Dermis blood vessel endothelial cell (primary cell): ENCODE data around the gene UNC13B. TPM values are rescaled to one million over a fixed set of nuclear protein-coding genes. Genes with fewer than 3 reads are reported as not detected.
A peak's percentile ranks its signal among the peaks of the same experiment; 100 is the strongest.
"Not testable (repeated sequence)": the region's sequence is repeated elsewhere in the genome, so short reads cannot be mapped to it uniquely, and the experiment has no call there.

Experiments
- DNase-seq: peaks from one replicate; pipeline ENCODE4 v3.0.0; 2010
- total RNA-seq: library from RNA; depleted of rRNA; stranded (reverse); fragments of >200 nt; gene quantifications from 2 replicates; pipeline ENCODE4 v1.2.3, GENCODE V29; 2014

UNC13B gene
- total RNA-seq, 1 donor from 2014 or later: 39.7 TPM

DNA sequence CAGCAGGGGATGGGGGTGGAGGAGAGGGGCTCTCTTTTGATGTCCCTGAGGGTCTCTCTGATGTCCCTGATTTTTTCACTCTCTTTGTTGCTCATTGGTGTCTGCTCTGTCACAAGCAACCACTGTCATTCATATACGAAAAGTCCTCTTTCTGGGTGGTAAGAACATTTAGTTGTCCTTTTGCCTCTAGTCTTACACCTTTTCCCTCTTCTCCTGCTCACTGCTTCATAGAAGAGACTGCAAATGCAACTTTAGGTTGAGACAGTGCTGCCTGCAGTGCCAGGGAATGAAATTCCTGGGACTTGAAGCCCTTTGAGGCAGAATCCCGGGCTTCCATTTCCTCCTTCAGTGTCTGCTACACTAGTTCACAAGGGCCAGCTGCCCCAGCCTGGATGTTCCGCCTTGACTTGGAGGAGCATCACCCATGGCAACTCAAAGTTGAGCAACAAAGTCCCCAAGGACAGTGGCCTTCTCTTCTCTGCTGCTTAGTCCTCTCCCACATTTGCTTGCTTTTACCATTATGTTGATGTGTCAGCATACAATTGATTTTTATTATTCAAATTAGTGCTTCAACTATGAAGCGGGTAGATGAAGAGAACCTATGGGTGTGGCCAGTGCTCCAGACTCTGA lies 233.4 kb downstream of the UNC13B start:
- DNase-seq: no peak

DNA sequence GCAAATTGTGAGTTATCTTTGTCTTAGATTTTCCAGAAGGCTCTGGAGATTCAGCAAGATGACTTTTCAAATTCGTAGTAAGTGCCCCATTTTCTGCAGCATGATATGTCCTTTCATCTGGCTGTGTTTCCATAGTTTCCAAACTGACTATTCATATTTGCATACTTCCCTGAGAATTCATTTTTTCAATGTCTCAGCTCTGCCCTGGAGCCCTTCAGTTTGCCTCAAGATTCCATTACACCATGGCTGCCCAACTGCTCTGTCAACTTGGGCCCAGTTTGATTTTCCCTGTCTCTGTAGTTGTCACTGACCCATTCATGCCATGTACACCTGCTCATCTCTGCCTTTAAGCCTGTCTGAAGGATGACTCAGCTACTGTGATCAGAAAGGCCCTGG lies 233.9 kb downstream of the UNC13B start:
- no peak for DNase-seq

DNA sequence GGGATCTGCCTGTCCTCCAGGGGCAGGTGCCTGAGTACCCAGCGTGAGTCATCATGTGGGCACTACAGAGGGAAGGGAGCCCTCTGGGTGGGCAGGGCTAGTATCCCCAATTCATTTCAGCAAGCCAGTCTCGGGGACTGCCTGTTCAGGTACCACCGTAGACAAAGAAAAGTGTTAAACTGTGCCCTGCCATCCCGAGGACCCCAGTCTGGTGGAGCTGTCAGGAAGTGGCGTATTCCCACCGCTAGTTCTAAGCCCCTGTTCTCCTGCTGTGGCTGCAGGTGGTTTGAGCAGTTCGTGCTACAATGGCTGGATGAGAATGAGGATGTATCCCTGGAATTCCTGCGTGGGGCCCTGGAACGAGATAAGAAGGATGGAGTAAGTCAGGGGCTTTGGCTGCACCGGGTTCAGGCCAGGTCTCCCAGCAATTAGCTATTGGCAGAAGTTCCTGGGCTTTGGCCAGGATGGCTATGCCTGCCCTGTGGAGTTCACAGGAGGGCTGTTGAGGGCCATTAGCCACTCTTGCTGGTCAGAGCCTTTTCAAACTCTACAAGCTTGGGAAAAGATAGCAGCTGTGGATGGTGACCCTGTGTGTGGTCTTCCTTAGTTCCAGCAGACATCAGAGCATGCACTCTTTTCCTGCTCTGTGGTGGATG lies 234.9 kb downstream of the UNC13B start:
- no peak for DNase-seq

DNA sequence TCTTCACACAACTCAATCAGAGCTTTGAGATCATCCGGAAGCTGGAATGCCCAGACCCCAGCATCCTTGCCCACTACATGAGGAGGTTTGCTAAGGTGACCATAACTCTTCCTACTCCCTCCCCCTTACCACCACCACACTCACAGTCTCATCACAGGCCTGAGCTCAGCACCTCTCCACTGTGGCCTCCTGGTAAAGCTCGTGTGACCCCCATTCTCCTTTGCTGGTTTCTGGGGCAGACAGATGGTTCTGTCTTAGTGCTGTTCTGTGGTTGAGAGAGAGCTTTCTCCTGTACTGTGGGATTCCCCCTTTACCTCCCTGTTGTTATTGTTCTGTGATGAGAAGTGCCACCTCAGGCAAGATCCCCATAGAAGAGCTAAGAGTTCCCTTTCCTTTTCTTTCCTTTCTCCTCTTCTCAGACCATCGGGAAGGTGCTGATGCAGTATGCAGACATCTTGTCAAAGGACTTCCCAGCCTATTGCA lies 235.4 kb downstream of the UNC13B start:
- no peak for DNase-seq

DNA sequence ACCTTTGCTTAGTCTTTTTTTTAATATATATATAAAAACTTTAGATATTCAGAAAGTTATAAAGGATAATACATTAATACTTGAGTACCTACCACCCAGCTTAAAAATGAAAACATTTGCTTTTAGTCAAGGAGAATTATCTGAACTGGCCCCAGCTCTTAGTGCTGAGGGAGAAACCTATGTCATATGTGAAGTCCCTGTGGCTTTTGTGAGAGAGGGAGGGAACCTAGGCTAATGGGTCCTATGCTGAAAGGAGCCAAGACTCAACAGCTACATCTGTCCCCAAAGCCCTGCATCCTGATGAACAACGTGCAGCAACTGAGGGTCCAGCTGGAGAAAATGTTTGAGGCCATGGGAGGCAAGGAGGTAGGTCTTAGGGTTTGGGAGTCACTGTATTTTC lies 236.1 kb downstream of the UNC13B start:
- DNase-seq: no peak

DNA sequence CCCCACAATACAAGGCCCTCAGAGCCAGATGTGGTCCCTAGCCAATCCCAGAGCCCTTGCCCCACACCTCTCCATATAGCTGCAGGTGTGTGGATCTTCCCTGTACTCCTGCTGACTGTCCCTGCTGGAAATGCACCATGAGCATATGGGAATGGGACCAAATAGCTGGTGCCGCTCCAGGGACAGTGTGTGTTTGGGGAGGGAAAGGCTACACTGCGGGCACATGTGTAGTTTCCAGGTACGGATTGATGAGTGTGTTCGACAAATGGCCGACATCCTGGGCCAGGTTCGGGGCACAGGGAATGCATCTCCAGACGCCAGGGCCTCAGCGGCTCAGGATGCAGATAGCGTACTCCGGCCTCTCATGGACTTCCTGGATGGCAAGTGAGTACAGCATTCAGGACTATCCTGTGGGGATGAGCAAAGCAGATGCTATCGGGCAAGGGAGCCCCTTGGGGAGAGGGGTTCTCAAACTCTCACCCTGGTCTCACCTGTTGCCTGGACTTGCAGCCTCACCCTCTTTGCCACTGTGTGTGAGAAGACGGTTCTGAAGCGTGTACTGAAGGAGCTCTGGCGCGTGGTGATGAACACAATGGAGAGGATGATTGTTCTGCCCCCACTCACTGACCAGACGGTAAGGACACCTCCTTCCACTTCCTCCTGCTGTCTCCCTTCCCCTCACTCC lies 237.0 kb downstream of the UNC13B start:
- DNase-seq: no peak

DNA sequence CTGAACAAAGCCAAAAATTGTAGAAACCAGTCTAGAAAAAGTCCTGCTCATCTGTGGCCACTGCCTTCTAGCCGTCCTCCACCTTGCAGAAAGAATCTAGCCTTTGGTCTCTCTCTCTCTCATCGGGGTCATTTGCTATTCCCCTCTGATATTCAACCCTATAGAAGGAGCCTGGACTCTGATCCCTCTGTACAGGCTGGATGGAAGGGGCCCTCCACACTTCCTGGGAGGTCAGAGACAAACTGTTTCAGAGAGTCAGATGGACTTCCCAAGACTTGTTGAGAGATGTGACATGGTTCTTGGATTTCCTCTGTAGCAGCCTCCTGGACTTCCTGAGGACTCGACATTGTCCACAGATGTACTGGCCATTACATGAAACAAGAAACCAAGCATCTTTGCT lies 243.1 kb downstream of the UNC13B start:
- no peak for DNase-seq

DNA sequence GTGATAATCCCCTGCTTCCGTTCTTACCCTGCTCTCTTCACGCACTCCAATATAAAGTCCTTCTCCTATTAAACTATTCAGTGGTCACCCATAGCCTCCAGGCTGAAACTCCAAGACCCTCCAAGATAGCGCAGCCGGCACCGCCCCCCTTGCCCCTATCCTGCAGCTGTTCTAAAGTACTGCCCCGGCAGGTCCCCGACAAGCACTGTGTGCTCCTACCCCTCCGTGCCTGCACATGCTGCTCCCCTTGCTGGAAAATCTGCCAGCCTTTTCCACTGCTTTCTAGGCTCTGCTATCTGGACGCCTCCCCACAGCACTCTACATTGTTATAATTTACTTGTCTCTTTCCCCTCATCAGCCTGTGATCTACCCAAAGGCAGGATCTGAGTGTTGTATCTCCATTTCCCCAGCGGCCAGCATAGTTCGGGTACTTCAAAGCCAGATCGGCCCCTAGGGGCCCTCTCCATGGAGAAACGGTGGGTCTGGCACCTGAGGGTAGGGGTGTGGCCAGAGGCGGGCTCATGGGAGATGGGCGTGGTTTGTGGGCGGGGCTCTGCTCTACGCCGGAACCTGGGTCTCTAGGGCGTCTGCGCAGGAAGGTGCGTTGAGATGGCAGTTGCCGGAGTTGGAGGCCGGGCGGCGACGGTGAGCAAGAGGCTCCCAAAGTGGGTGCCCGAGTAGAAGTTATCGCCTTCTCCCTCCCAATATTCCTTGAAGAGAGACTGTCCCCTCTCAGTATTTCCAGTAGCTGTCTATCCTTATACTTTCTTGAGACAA lies 244.6 kb downstream of the UNC13B start:
- no peak for DNase-seq

DNA sequence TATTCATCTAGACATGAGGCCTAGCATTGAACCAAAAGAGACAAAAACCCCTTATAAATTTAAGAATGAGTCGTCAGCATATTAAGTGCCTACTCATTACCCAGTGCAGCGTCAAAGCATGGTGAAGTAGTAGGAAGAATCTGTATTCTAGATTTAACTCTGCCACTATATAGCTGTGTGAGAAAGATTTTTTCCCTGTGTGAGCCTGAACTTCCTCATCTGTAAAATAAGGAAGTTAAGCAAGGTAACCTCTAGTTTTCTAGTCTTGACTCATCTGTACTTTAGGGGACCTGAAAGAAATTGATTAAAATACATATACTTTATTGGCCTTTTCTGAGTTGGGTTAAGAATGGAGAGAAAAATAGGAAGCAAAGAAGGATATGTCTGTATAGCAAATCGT lies 246.0 kb downstream of the UNC13B start:
- DNase-seq: no peak

DNA sequence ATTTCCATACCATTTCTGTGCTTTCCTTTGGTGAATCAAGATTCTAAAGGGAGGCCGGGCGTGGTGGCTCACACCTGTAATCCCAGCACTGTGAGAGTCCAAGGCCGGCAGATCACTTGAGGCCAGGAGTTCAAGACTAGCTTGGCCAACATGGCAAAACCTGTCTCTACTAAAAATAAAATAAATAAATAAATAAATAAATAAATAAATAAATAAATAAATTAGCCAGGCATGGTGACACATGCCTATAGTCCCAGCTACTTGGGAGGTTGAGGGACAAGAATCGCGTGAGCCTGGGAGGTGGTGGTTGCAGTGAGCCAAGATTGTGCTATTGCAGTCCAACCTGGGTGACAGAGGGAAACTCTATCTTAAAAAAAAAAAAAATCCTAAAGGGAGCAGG lies 247.6 kb downstream of the UNC13B start:
- DNase-seq: not testable (repeated sequence)

DNA sequence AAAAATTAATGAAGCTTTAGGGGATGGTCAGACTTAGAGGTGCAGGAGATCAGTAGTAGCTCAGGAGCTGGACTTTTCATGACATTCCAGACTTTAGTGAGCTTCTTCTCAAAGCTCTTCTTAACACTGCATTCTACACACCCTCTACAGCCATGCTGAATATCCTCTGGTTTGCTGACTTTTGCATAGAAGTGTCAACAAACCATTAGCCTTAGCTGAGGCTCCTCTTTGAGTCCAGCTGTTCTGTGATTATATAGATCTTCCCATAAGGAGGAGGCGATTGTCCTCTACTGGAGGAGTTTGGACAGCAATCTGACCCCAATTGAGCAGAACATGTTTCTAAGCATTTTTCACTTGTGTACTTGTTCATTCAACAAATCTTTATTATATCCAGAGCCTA lies 253.1 kb downstream of the UNC13B start:
- DNase-seq: no peak

DNA sequence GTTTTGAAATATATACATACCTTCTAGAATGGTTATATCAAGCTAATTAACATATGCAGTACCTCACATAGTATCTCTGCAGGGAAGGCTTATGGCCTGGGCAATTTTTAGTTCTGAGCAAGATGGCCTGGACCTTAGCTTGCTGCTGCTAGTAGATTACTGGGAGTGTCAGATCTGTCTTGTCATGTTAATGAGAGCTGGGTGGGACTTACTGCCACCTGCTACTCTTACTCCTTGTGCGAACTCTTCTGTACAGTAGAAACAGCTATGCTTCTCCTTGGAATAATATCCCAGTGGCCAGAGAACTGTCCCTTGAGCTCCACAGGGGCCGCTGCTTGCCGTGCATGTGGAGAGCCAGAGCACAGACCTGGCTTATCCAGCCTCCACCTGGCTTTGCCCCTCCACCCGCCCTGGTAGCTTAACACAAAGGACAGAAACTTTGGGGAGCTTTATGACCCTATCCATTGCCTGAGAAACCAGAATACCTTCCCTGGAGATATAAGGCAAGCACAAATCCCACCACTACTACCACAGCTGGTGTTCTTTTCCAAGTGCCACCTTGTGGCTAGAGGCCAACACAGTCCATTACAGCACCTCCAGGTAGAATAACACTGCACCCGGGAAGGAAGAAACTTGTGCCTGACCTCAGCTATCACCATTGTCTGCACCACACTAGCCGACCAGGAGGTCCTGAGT lies 253.7 kb downstream of the UNC13B start:
- DNase-seq: peak; percentile 19

DNA sequence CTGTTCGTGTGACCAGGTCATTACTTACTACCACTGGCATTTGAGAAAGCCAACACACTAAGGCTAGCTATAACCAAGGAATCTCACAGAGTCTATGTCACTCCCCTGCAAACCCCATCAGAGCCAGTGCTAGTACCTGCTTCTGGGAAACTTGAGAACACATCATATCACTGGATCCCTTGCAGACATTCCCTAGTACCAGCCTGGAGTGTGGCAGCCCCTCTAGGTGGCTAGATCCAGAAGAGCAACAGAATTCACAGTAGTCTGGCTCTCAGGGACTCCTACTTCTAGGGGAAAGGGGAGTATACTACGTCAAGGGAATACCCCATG lies 254.3 kb downstream of the UNC13B start:
- DNase-seq: no peak

DNA sequence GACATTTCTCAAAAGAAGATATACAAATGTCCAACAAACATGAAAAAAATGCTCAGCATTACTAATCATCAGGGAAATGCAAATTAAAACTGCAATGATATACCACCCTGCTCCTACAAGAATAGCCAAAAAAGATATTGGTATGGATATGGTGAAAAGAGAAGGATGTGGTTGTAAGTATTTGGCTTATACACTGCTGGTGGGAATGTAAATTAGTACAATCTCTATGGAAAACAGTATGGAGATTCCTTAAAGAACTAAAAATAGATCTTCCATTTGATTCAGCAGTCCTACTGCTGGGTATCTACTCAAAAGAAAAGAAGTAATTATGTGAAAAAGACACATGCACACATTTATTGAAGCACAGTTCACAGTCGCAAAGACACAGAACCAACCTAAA lies 260.5 kb downstream of the UNC13B start:
- no peak for DNase-seq

DNA sequence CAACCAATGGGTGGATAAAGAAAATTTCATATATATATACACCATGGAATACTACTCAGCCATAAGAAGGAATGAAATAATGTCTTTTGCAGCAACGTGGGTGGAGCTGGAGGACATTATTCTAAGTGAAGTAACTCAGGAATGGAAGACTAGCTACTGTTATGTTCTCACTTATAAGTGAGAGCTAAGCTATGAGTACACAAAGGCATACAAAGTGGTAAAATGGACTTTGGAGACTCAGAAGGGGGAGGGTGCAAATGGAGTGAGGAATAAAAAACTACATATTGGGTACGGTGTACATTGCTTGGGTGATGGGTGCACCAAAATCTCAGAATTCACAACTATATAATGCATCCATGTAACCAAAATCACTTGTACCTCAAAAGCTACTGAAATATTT lies 260.9 kb downstream of the UNC13B start:
- DNase-seq: no peak

DNA sequence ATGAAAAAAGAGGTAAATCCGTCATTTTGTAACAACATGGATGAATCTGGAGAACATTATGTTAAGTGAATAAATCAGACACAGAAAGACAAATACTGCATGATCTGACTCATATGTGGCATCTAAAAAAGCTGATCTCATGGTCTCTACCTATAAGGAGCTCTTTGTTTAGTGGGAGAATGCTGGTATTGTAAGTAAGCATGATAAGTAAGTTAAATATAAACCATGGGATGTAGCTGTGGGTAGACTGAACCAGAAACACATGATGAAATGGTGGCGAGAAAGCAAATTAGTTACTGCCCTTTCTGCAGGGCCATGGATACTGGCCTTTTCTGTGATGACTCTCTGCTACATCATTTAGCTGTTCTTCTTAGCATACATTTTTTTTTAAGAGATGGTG lies 261.7 kb downstream of the UNC13B start:
- no peak for DNase-seq

DNA sequence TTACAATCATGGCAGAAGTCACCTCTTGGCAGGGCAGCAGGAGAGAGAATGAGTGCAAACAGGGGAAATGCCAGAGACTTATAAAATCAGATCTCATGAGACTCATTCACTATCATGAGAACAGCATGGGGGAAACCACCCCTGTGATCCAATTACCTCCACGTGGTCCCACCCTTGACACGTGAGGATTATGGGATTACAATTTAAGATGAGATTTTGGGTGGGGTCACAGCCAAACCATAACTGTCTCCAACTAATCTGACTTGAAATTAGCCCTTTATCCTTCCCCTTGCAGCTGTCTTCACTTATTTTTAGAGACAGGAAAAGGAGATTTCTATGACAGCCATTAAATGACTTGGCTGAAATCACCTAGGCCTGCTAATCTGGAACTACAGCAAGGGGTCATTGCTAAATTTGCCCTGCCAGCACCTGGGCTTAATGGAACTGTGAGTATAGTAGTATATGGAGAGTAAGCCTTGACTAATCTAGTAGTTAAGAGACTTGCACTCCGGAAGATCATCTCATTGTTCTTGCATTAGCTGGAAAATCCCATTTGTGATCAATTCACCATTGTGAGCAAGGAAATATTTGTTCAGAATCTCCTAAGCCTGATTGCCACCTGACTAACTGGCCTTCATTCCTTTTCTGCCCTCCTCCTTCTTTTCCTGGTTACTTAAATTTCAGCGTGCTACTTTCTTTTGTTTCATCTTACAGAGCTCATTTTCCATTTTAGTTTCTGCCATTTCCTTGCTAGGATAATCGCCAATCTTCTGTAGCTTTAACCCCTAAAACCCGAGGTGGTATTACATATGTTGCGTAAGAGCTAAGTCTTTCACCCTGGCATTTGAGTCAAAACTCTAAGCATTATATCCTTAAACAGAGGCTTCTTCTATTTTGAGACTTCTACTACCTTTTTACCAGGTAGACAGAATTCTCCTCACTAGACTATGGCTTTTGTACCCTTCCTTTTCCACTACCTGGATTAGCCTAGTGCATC lies 262.8 kb downstream of the UNC13B start:
- DNase-seq: peak; percentile 7

DNA sequence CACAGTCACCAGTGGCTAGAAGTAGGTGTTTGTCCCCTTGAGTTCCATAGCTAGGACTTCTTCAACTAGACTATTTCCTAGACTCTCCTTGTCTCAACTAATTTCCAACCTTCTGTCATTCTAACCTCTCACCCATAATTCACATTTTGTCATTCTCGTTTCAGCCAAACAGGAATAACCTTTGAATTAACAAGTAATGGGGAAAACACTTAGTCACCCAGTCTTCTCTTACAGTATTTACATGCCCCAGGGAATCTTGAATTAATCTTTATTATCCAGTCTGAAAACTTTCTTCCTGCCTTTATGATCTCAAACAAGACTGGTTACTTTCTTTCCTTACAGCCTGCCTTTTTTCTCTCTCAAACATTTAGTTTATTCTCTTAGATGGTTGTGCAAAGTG lies 264.8 kb downstream of the UNC13B start:
- DNase-seq: no peak

DNA sequence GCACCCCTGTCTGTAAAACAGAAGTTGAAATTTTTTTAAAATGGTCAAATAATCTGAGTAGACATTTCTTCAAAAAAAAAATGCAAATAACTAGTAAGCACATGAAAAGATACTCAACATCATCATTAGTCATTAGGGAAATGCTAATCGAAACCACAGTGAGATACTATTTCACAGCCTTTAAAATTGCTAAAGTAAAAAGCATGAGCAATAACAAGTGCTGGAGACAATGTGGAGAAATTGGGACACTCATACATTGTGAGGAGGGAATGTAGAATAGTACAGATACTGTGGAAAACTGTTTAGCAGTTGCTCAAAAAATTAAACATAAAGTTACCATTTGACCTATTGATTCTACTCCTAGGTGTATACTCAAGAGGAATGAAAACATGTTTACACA lies 269.7 kb downstream of the UNC13B start:
- DNase-seq: no peak

DNA sequence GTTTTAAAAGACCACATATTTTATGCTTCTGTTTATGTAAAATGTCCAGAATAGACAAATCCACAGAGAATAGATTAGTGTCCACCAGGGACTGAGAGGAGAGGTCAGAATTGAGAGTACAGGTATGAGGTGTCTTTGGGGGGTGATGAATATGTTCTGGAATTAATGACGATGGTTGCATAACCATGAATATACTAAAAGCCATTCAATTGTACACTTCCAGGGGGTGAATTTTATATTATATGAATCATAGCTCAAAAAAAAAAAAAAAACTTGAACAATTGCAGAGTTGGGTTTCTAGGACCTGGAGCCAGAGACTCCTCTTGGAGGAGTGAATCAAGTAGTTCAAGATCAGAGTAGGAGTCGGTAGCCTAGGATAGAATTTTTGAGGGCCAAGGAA lies 270.3 kb downstream of the UNC13B start:
- no peak for DNase-seq

DNA sequence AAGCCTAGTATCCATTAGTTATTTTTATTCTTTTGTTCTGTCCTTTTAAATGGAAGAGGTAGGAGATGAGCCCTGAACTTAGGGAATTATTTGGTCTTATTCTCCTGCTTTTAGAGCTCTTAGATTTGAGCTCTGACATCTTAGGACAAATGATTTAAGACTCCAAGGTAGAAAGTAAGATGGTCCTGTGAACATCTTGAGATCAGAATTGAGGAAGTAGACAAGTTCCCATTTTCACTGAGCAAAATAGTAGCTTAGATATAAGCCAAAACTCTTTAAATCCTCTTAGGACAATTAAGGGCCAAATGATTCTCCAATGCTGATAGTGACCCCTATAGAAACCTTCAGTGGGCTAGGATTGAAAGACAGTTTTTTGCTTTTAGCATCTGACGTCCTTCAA lies 275.1 kb downstream of the UNC13B start:
- DNase-seq: no peak

DNA sequence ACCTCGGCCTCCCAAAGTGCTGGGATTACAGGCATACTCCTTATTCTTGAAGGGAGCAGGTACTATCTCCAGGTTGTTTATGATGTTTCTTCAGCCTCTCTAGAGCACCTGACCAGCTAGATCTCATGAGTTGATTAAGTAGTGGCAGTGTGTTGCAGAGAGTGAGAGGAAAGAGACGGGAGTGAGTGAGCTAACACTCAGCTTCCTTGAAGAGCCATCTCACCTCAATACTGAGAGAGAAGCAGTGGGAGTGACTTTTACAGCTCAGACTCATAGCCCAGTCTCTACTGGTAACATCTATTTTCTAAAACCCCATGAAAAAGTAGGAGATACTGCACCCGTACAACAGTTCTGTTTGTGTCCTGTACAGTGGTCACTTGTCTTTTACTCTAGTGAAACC lies 284.2 kb downstream of the UNC13B start:
- DNase-seq: no peak
